KMS-11 (cell line): ENCODE measurements around the gene AATF.

Experiments
- H2AFZ ChIP-seq: fragments of 200-600 bp; sonication (generic); 2 replicates; pipeline ENCODE4 v1.6.1; 2016; ENCODE audit warnings: antibody characterized with exemption, mixed run types, low read depth
- H3K27ac ChIP-seq: fragments of 200-600 bp; sonication (generic); 2 replicates; pipeline ENCODE4 v1.6.1; 2016; ENCODE audit warnings: mild to moderate bottlenecking, mixed run types
- H3K27me3 ChIP-seq: fragments of 200-600 bp; sonication (generic); 2 replicates; pipeline ENCODE4 v1.6.1; 2017; ENCODE audit warnings: mild to moderate bottlenecking, low read depth, mixed run types, moderate library complexity; ENCODE audit not compliant: insufficient read depth
- H3K36me3 ChIP-seq: fragments of 200-600 bp; sonication (generic); 2 replicates; pipeline ENCODE4 v1.6.1; 2017; ENCODE audit warnings: mild to moderate bottlenecking, mixed run types; ENCODE audit not compliant: insufficient read depth
- H3K4me1 ChIP-seq: fragments of 200-600 bp; sonication (generic); 2 replicates; pipeline ENCODE4 v1.6.1; 2016; ENCODE audit warnings: mild to moderate bottlenecking, low read depth, mixed run types; ENCODE audit not compliant: poor library complexity, severe bottlenecking
- H3K4me2 ChIP-seq: fragments of 200-600 bp; sonication (generic); 2 replicates; pipeline ENCODE4 v1.7.0; 2016; ENCODE audit warnings: mild to moderate bottlenecking, mixed run types
- H3K4me3 ChIP-seq: fragments of 200-600 bp; sonication (generic); IDR thresholded peaks from 2 replicates; pipeline ENCODE4 v1.6.1; 2017; ENCODE audit warnings: low read depth, low read length, mixed read lengths; ENCODE audit not compliant: insufficient read depth
- H3K79me2 ChIP-seq: fragments of 200-600 bp; sonication (generic); 2 replicates; pipeline ENCODE4 v1.6.1; 2016; ENCODE audit warnings: low read depth, mixed run types; ENCODE audit not compliant: insufficient read depth
- H3K9ac ChIP-seq: fragments of 200-600 bp; sonication (generic); 2 replicates; pipeline ENCODE4 v1.6.1; 2016; ENCODE audit warnings: mild to moderate bottlenecking, mixed run types
- H4K20me1 ChIP-seq: fragments of 200-600 bp; sonication (generic); 2 replicates; pipeline ENCODE4 v1.6.1; 2016; ENCODE audit warnings: mild to moderate bottlenecking, mixed run types; ENCODE audit not compliant: insufficient read depth
- TF ChIP-seq, protein P1 (sequence below): fragments of 200-600 bp; sonication (generic); conservative IDR thresholded peaks from 2 replicates; pipeline ENCODE4 v1.6.1; 2017; ENCODE audit warnings: low read depth, mild to moderate bottlenecking, antibody characterized with exemption, low read length, moderate library complexity, mixed read lengths

Gene AATF

DNA sequence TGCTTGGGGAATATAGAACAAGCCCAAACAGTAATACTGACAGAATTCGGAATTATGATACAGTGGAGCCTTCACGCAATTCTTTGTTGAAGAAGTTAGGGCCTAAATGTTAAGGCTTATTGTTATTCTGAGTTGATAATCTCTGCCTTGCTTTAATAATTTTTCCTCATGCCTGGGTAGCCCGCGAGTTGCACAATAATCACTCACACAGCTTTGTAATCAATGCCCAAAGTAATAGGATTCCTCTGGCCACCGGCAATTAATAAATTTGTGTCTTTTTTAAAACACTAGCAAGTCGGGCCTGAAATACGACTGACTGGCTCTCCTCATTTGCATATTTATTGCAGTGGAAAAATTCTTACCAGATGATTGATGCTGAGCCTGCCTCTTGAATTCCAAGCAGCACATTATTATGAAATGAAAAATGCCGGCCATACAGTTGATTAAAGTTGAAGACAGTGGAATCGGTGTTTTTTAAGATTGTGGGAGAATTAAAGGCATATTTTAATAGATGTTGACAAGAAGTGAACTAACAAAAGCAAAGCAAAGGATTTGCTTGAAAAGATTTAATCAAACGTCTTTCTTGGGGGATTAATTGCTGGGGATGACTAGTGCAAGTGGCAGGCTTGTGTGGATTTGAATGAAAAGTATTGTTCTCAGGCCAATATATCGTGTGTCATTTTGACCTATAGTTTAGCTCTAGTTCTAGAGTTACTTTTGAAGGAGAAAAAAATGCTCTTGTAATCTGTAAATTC, 30.2 kb downstream of the AATF start:
- Histone ChIP-seq H3K4me3 (no peak overlapping the region), H3K4me1 (no peaks in the 10 kb centered on the region), H3K4me2 (no peak overlapping the region), H3K79me2 (peaks cover 82% of the 10 kb centered on the region), H2AFZ (no peak overlapping the region), H3K36me3 (no peaks in the 10 kb centered on the region), H3K27me3 (no peaks in the 10 kb centered on the region), H4K20me1 (no peaks in the 10 kb centered on the region), H3K27ac (no peak overlapping the region), H3K9ac (no peak overlapping the region)
- TF ChIP-seq, protein P1, sequence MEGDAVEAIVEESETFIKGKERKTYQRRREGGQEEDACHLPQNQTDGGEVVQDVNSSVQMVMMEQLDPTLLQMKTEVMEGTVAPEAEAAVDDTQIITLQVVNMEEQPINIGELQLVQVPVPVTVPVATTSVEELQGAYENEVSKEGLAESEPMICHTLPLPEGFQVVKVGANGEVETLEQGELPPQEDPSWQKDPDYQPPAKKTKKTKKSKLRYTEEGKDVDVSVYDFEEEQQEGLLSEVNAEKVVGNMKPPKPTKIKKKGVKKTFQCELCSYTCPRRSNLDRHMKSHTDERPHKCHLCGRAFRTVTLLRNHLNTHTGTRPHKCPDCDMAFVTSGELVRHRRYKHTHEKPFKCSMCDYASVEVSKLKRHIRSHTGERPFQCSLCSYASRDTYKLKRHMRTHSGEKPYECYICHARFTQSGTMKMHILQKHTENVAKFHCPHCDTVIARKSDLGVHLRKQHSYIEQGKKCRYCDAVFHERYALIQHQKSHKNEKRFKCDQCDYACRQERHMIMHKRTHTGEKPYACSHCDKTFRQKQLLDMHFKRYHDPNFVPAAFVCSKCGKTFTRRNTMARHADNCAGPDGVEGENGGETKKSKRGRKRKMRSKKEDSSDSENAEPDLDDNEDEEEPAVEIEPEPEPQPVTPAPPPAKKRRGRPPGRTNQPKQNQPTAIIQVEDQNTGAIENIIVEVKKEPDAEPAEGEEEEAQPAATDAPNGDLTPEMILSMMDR, result no peak

DNA sequence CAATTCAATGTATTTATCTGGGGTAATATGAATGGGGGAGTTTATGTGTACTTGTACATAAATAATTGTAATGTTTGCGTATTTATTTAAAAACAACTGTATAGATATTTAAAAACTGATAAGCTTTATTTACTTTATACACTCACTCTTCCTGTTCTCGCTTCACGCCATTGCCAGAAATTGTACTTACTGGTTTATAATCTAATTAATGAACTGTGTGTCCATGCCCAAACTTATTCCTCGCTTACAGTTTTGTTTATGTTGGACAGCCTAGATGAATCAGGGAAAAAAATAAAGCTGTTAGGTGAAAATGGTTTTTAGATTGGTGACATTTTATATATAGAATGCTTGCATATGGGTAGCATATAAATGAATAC, 30.8 kb downstream of the AATF start:
- TF ChIP-seq, protein P1, result no peak
- no peaks in the 10 kb centered on the region for H3K27me3 ChIP-seq
- no peaks in the 10 kb centered on the region for H3K36me3 ChIP-seq
- no peak overlapping the region for H2AFZ ChIP-seq
- H4K20me1 ChIP-seq, result no peaks in the 10 kb centered on the region
- H3K4me3 ChIP-seq, result no peak overlapping the region
- no peak overlapping the region for H3K9ac ChIP-seq
- H3K4me1 ChIP-seq, result no peaks in the 10 kb centered on the region
- H3K27ac ChIP-seq, result no peak overlapping the region
- no peak overlapping the region for H3K4me2 ChIP-seq
- H3K79me2 ChIP-seq, result peaks cover 82% of the 10 kb centered on the region

GRCh38 chr17:36980280-36980761, 31.6 kb downstream of the AATF start:
- Histone ChIP-seq H3K4me2 (no peak overlapping the region), H3K4me1 (no peaks in the 10 kb centered on the region), H3K9ac (no peak overlapping the region), H4K20me1 (no peaks in the 10 kb centered on the region), H3K36me3 (no peaks in the 10 kb centered on the region), H3K4me3 (no peak overlapping the region), H3K27me3 (no peaks in the 10 kb centered on the region), H3K27ac (no peak overlapping the region), H3K79me2 (peaks cover 75% of the 10 kb centered on the region), H2AFZ (no peak overlapping the region)
- TF ChIP-seq, protein P1, result no peak

- H3K4me3 ChIP-seq, result no peak overlapping the region
- H3K4me1 ChIP-seq, result no peaks in the 10 kb centered on the region
- no peak overlapping the region for H3K4me2 ChIP-seq
- no peaks in the 10 kb centered on the region for H3K27me3 ChIP-seq
- H3K27ac ChIP-seq, result no peak overlapping the region
- H3K79me2 ChIP-seq, result peaks cover 54% of the 10 kb centered on the region
- no peaks in the 10 kb centered on the region for H4K20me1 ChIP-seq
- H3K9ac ChIP-seq, result no peak overlapping the region
- H3K36me3 ChIP-seq, result no peaks in the 10 kb centered on the region; the same call in 1 of the 2 replicates
- H2AFZ ChIP-seq, result no peak overlapping the region
- TF ChIP-seq, protein P1, result no peak
These were observed 34.9 kb downstream of the AATF start for GRCh38 chr17:36983618-36984017.
